GM12872 (cell line): ENCODE results near the gene DCT.

Experiments
- CTCF ChIP-seq: IDR thresholded peaks from 3 replicates; pipeline ENCODE4 v1.5.1; 2011; ENCODE audit warnings: low read depth, mild to moderate bottlenecking, low read length, moderate library complexity; ENCODE audit not compliant: insufficient read depth

The DCT gene

GRCh38 chr13:94479616-94480015, at the start of gene DCT:
TSS of gene DCT (minus strand) at chr13:94479682. CDS start at chr13:94479255, 427 bp downstream.
- TF ChIP-seq CTCF, result no peak

DNA sequence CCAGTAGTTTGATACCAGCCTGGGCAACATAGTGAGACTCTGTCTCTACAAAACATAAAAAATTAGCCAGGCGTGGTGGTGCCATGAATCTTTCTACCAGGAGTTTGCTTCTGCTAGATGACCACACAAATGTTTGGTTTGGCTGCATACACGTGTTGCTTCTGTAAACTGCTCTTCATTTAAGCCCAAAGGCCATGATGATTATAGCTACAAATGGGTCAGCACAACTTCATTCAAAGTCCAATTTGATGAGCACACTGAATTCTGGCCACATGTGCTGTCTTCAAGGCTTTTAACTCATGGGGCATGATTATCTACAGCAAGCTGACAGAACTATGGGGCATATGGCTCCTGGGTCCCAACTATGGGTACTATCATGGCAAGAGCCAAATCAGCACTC, 46.3 kb upstream of the DCT start:
- TF ChIP-seq CTCF, result no peak

DNA sequence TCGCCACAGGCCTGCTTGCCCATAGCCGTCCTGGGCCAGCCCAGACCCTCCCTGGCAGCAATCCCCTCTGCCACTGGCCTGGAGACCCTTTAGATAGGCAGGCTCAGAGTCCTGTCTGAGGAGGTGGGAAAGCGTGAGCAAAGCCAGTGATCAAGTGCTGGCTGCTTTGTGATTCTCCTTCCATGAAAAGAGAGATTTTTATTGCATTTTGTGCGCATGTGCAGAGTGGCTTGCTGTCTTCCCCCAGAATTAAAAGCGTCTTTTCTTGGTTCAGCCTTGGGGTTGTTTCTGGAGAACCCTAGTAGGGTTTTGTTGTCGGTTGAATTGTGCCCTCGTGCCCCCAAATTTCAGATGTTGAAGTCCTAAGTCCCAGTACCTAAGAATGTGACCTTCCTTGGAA, 44.9 kb upstream of the DCT start:
- no peak for TF ChIP-seq CTCF

DNA sequence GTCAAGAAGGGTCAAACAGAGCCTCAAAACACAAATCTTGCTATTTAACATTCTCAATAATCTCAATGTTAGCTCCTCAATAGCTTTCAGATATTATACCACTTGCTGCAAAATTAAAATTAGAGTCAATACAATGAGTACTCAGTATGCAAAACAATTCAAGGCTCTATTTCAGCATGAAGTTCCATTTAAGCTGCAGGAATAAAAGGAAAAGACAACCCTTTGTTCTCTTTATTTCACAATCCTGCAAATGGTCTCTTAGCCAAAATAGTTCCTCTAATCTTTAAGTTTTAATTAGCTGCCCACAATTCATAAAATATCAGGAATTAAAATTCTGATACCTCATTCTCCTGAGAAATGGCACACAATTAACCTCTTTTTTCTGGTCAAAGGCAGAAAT, 40.5 kb upstream of the DCT start:
- no peak for TF ChIP-seq CTCF

- TF ChIP-seq CTCF, result no peak
Observed at GRCh38 chr13:94516456-94516855, 37.0 kb upstream of the DCT start.

DNA sequence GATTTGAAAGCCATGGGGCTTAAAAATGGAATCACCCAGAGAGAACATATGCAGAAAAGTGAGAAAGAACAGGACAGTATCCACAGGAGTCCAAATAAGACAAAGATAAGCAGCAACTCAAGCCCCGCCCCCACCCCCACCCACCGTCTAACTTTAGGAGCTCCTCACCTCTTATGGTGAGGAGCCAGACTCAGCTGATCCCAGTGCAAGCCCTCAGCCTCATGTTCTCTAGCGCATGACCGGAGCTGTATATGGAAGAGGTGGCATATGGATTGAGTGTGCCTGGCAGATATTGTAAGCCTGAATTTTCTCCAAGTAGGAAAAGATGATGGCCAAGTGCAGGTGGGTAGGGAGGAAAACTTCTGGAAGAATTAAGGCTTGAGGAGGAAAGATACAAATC, 36.4 kb upstream of the DCT start:
- TF ChIP-seq CTCF, result no peak

DNA sequence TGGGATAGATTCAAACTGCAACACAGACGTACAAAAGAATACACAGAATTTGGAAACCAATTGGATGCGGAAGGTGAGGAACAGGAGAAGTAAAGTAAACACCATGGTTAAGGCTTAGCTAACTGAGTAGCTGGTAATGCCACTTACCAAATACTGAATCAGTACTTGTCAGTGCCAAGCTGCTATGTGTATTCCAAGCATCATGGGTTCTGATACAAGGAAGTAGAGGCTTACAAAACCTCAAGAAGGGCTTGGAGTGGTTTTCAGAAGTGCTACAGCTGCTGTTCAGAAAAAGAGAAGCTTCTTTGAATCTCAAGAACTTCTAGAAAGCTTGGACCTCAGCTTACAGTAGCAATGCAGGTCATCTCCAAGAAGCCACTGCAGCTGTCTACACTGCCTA, 35.9 kb upstream of the DCT start:
- no peak for TF ChIP-seq CTCF

GRCh38 chr13:94513026-94513425, 33.5 kb upstream of the DCT start:
- no peak for TF ChIP-seq CTCF
